ENCODE data around the gene RIN3.

RIN3 gene

GRCh38 chr14:92516344-92516965 lies 2.9 kb downstream of the RIN3 start:
- Histone ChIP-seq H4K20me1 (ENCODE audit: insufficient read depth, low read length) (no peaks in the 10 kb centered on the region), H3K9me2 (replicated peaks; ENCODE audit: insufficient read depth, low read length) (no peaks in the 10 kb centered on the region), H3K79me2 (ENCODE audit: low read length) (no peaks in the 10 kb centered on the region), H3K4me3 (ENCODE audit: low read length) (no peak overlapping the region), H3K4me2 (ENCODE audit: low read depth, low read length) (no peak overlapping the region), H3K9me3 (replicated peaks; ENCODE audit: insufficient read depth, low read length) (no peaks in the 10 kb centered on the region), H3K27me3 (replicated peaks; ENCODE audit: insufficient read depth, low read length) (peaks cover 11% of the 10 kb centered on the region), H3K4me1 (ENCODE audit: low read length) (no peaks in the 10 kb centered on the region), H2AFZ (ENCODE audit: low read length) (no peak overlapping the region), H3K36me3 (replicated peaks; ENCODE audit: insufficient read depth, low read length) (no peaks in the 10 kb centered on the region), H3K9ac (ENCODE audit: low read length) (no peak overlapping the region), H3K27ac (ENCODE audit: low read length) (no peak overlapping the region), H3F3A (ENCODE audit: insufficient read depth, low read length) (no peaks in the 10 kb centered on the region)
- TF ChIP-seq, protein P1, sequence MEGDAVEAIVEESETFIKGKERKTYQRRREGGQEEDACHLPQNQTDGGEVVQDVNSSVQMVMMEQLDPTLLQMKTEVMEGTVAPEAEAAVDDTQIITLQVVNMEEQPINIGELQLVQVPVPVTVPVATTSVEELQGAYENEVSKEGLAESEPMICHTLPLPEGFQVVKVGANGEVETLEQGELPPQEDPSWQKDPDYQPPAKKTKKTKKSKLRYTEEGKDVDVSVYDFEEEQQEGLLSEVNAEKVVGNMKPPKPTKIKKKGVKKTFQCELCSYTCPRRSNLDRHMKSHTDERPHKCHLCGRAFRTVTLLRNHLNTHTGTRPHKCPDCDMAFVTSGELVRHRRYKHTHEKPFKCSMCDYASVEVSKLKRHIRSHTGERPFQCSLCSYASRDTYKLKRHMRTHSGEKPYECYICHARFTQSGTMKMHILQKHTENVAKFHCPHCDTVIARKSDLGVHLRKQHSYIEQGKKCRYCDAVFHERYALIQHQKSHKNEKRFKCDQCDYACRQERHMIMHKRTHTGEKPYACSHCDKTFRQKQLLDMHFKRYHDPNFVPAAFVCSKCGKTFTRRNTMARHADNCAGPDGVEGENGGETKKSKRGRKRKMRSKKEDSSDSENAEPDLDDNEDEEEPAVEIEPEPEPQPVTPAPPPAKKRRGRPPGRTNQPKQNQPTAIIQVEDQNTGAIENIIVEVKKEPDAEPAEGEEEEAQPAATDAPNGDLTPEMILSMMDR (IDR thresholded peaks at IDR 0.05; ENCODE audit: low read length), result no peak
- TF ChIP-seq EZH2 (optimal IDR thresholded peaks at IDR 0.05; ENCODE audit: low read depth, low read length), result no peak
- TF ChIP-seq EZH2phosphoT487 (IDR thresholded peaks at IDR 0.05; ENCODE audit: low read length), result no peak
- no peak for DNase-seq

- H3K4me1 ChIP-seq (ENCODE audit: low read length), result no peaks in the 10 kb centered on the region
- no peak overlapping the region for H3K27ac ChIP-seq (ENCODE audit: low read length)
- no peak overlapping the region for H3K4me3 ChIP-seq (ENCODE audit: low read length)
- TF ChIP-seq EZH2 (optimal IDR thresholded peaks at IDR 0.05; ENCODE audit: low read depth, low read length), result no peak
- peaks cover 11% of the 10 kb centered on the region for H3K27me3 ChIP-seq (replicated peaks; ENCODE audit: insufficient read depth, low read length)
- no peaks in the 10 kb centered on the region for H3F3A ChIP-seq (ENCODE audit: insufficient read depth, low read length)
- H3K79me2 ChIP-seq (ENCODE audit: low read length), result no peaks in the 10 kb centered on the region
- no peak for DNase-seq
- no peak overlapping the region for H2AFZ ChIP-seq (ENCODE audit: low read length)
- no peaks in the 10 kb centered on the region for H4K20me1 ChIP-seq (ENCODE audit: insufficient read depth, low read length)
- no peak overlapping the region for H3K4me2 ChIP-seq (ENCODE audit: low read depth, low read length)
- no peaks in the 10 kb centered on the region for H3K9me2 ChIP-seq (replicated peaks; ENCODE audit: insufficient read depth, low read length)
- H3K36me3 ChIP-seq (replicated peaks; ENCODE audit: insufficient read depth, low read length), result no peaks in the 10 kb centered on the region
- no peaks in the 10 kb centered on the region for H3K9me3 ChIP-seq (replicated peaks; ENCODE audit: insufficient read depth, low read length)
- no peak overlapping the region for H3K9ac ChIP-seq (ENCODE audit: low read length)
These were observed 3.5 kb downstream of the RIN3 start for GRCh38 chr14:92516966-92517506.

DNA sequence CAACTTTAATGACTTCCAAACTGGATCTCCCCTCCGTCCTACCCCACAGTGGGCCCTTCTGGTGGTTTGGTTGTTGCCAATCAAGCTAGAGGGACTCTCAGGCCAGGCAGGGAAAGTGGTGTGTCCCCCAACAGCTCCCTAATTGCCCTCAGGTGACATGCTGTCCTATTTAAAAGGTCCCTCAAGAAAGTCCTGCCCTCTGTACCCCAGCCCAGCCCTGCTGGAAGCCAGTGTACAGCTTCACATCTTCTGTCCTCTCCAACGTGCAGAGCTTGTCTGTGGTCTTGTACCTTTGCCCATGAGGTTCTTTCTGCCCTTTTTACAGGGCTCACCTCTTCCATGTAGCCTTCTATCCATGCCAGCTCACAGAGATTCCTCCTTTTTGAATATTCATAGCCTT lies 4.2 kb downstream of the RIN3 start:
- no peak overlapping the region for H3K9ac ChIP-seq (ENCODE audit: low read length)
- no peaks in the 10 kb centered on the region for H4K20me1 ChIP-seq (ENCODE audit: insufficient read depth, low read length)
- H3K4me3 ChIP-seq (ENCODE audit: low read length), result no peak overlapping the region
- H2AFZ ChIP-seq (ENCODE audit: low read length), result no peak overlapping the region
- no peaks in the 10 kb centered on the region for H3K4me1 ChIP-seq (ENCODE audit: low read length)
- no peak overlapping the region for H3K27ac ChIP-seq (ENCODE audit: low read length)
- no peak for DNase-seq
- no peaks in the 10 kb centered on the region for H3F3A ChIP-seq (ENCODE audit: insufficient read depth, low read length)
- no peaks in the 10 kb centered on the region for H3K79me2 ChIP-seq (ENCODE audit: low read length)
- H3K9me3 ChIP-seq (replicated peaks; ENCODE audit: insufficient read depth, low read length), result no peaks in the 10 kb centered on the region
- no peak overlapping the region for H3K4me2 ChIP-seq (ENCODE audit: low read depth, low read length)
- no peaks in the 10 kb centered on the region for H3K36me3 ChIP-seq (replicated peaks; ENCODE audit: insufficient read depth, low read length)
- H3K27me3 ChIP-seq (replicated peaks; ENCODE audit: insufficient read depth, low read length), result peaks cover 11% of the 10 kb centered on the region
- H3K9me2 ChIP-seq (replicated peaks; ENCODE audit: insufficient read depth, low read length), result no peaks in the 10 kb centered on the region
- TF ChIP-seq EZH2phosphoT487 (IDR thresholded peaks at IDR 0.05; ENCODE audit: low read length), result no peak
- TF ChIP-seq, protein P1 (IDR thresholded peaks at IDR 0.05; ENCODE audit: low read length), result no peak
- TF ChIP-seq EZH2 (optimal IDR thresholded peaks at IDR 0.05; ENCODE audit: low read depth, low read length), result no peak
